ENCODE measurements around the gene MED19. TPM values are rescaled to one million over a fixed set of nuclear protein-coding genes. Genes with fewer than 3 reads are reported as not detected.
A peak's percentile ranks its signal among the peaks of the same experiment; 100 is the strongest.

Gene MED19
- total RNA-seq, 1 experiment from 2014 or later = 17.6 TPM

- Histone ChIP-seq H3K9me3 (ENCODE audit: control insufficient read depth, low read depth, low read length) (no peaks in the 10 kb centered on the region), H3K79me2 (ENCODE audit: insufficient read depth, low read length) (no peaks in the 10 kb centered on the region), H2AK5ac (ENCODE audit: insufficient read length, low read length) (no peak overlapping the region), H2BK12ac (ENCODE audit: insufficient read length, low read depth, low read length) (no peak overlapping the region), H3K4me2 (ENCODE audit: insufficient read depth, insufficient read length, low read length) (no peak overlapping the region), H4K5ac (ENCODE audit: insufficient read length, low read depth, low read length) (no peak overlapping the region), H3T11ph (ENCODE audit: low read length) (no peak overlapping the region), H3K23me2 (ENCODE audit: insufficient read length, low read depth, low read length, poor library complexity, severe bottlenecking) (no peaks in the 10 kb centered on the region), H3K4me1 (ENCODE audit: insufficient read depth, low read length) (no peaks in the 10 kb centered on the region), H2BK5ac (ENCODE audit: insufficient read length, low read length) (no peak overlapping the region), H3K79me1 (ENCODE audit: insufficient read depth, low read depth, low read length, poor library complexity, severe bottlenecking) (no peaks in the 10 kb centered on the region), H3K4ac (ENCODE audit: low read depth, low read length) (no peak overlapping the region), H3K27ac (ENCODE audit: insufficient read length, low read depth, low read length) (no peak overlapping the region), H4K91ac (ENCODE audit: insufficient read length, low read depth, low read length) (no peak overlapping the region), H3K18ac (ENCODE audit: insufficient read length, low read depth, low read length) (no peak overlapping the region), H2BK120ac (ENCODE audit: low read depth, low read length, poor library complexity, severe bottlenecking) (no peak overlapping the region), H4K20me1 (ENCODE audit: control insufficient read depth, insufficient read depth, insufficient read length) (no peaks in the 10 kb centered on the region), H3K14ac (ENCODE audit: insufficient read depth, low read length) (no peak overlapping the region), H3K56ac (ENCODE audit: insufficient read length, low read depth, low read length) (no peak overlapping the region), H2BK15ac (ENCODE audit: low read depth, low read length) (no peak overlapping the region), H3K27me3 (ENCODE audit: insufficient read depth, low read length) (no peaks in the 10 kb centered on the region), H4K8ac (replicated peaks; ENCODE audit: insufficient read length, low read depth, low read length) (no peak overlapping the region), H2AFZ (ENCODE audit: low read length) (no peak overlapping the region), H3K23ac (ENCODE audit: insufficient read length, low read depth, low read length) (no peak overlapping the region), H3K9ac (ENCODE audit: extremely low read depth, insufficient read length, low read length) (no peak overlapping the region), H2BK20ac (ENCODE audit: low read depth, low read length, poor library complexity, severe bottlenecking) (no peak overlapping the region)
- Mint-ChIP-seq H3K4me1 (peaks cover 15 to 16% of the 10 kb centered on the region in 2 experiments), H3K27me3 (ENCODE audit: low read depth) (no peaks in the 10 kb centered on the region), H3K27ac (peak overlapping the region; percentile 46 to 91 (median 60); a peak in 6 of 7 replicates), H3K9me3 (no peaks in the 10 kb centered on the region), H3K4me3 (peak overlapping the region in 1 of 2 experiments; percentile 18; a peak in 1 of 5 replicates), H3K36me3 (ENCODE audit: insufficient read depth in 1 of 3, low read depth in 3 of 3) (peaks cover 15 to 39% (median 36%) of the 10 kb centered on the region in 3 experiments; a peak in 6 of 7 replicates)
- WGBS (ENCODE audit: extremely low coverage, insufficient read length, low lambda C conversion rate) = no CpG with 5 or more reads among the region's 3 CpGs
- no peak for DNase-seq
- no peak for TF ChIP-seq CTCF (conservative IDR thresholded peaks at IDR 0.05)
These were observed 23.7 kb upstream of the MED19 start for GRCh38 chr11:57735619-57736298.
